GM19240 (cell line): Measurements from ENCODE around the gene TNFRSF4.
"Not testable (repeated sequence)": the region's sequence is repeated elsewhere in the genome, so short reads cannot be mapped to it uniquely, and the experiment has no call there.

ENCODE experiments used
- DNase-seq: peaks from one replicate; pipeline ENCODE4 v3.0.0; 2011; ENCODE audit warnings: low spot score; ENCODE audit not compliant: insufficient read length

TNFRSF4 gene

GRCh38 chr1:1203561-1204424 lies 10.2 kb downstream of the TNFRSF4 start:
- no peak for DNase-seq

- no peak for DNase-seq
These were observed 11.0 kb downstream of the TNFRSF4 start for GRCh38 chr1:1202831-1203560.

GRCh38 chr1:1200876-1201810 lies 12.8 kb downstream of the TNFRSF4 start:
- DNase-seq = no peak

- no peak for DNase-seq
These were observed 13.7 kb downstream of the TNFRSF4 start for GRCh38 chr1:1199961-1200875.

GRCh38 chr1:1199141-1199960 lies 14.6 kb downstream of the TNFRSF4 start:
- no peak for DNase-seq

GRCh38 chr1:1198423-1199140 lies 15.4 kb downstream of the TNFRSF4 start:
- no peak for DNase-seq

GRCh38 chr1:1197551-1198422 lies 16.2 kb downstream of the TNFRSF4 start:
- no peak for DNase-seq

- no peak for DNase-seq
These were observed 16.8 kb downstream of the TNFRSF4 start for GRCh38 chr1:1197188-1197500.

- no peak for DNase-seq
These were observed 17.3 kb downstream of the TNFRSF4 start for GRCh38 chr1:1196431-1197187.

- not testable (repeated sequence) for DNase-seq
These were observed 18.2 kb downstream of the TNFRSF4 start for GRCh38 chr1:1195726-1196125.

- no peak for DNase-seq
These were observed 19.2 kb downstream of the TNFRSF4 start for GRCh38 chr1:1194723-1195122.

- DNase-seq = no peak
These were observed 22.2 kb downstream of the TNFRSF4 start for GRCh38 chr1:1191734-1192133.

GRCh38 chr1:1189111-1189510 lies 24.8 kb downstream of the TNFRSF4 start:
- DNase-seq = no peak

- no peak for DNase-seq
These were observed 26.0 kb downstream of the TNFRSF4 start for GRCh38 chr1:1187938-1188337.

- no peak for DNase-seq
These were observed 28.7 kb downstream of the TNFRSF4 start for GRCh38 chr1:1185101-1185765.

- no peak for DNase-seq
These were observed 29.8 kb downstream of the TNFRSF4 start for GRCh38 chr1:1183833-1184775.
